Measurements from ENCODE around the gene MICAL3.
A peak's percentile ranks its signal among the peaks of the same experiment; 100 is the strongest.

MICAL3 gene

GRCh38 chr22:17966403-17966717 is 58.0 kb downstream of the MICAL3 start:
- no peaks in the 10 kb centered on the region for H3K27me3 ChIP-seq (replicated peaks; ENCODE audit: control insufficient read depth, insufficient read depth, low read length)
- H3K4me3 ChIP-seq (ENCODE audit: low read length): no peak overlapping the region
- H3K9me3 ChIP-seq (ENCODE audit: control insufficient read depth, low read length): no peaks in the 10 kb centered on the region
- peak; percentile 64 for DNase-seq (ENCODE audit: low read depth)
- peaks cover 10% of the 10 kb centered on the region for H3K4me1 ChIP-seq (ENCODE audit: control insufficient read depth, insufficient read depth, low read length)
- H3K9ac ChIP-seq (ENCODE audit: low read length): no peak overlapping the region
- H3K36me3 ChIP-seq (ENCODE audit: control insufficient read depth, insufficient read depth, low read length, severe bottlenecking): no peaks in the 10 kb centered on the region

GRCh38 chr22:17965538-17966402 is 58.6 kb downstream of the MICAL3 start:
- no peaks in the 10 kb centered on the region for H3K27me3 ChIP-seq (replicated peaks; ENCODE audit: control insufficient read depth, insufficient read depth, low read length)
- H3K9ac ChIP-seq (ENCODE audit: low read length): no peak overlapping the region
- H3K9me3 ChIP-seq (ENCODE audit: control insufficient read depth, low read length): no peaks in the 10 kb centered on the region
- no peaks in the 10 kb centered on the region for H3K36me3 ChIP-seq (ENCODE audit: control insufficient read depth, insufficient read depth, low read length, severe bottlenecking)
- H3K4me3 ChIP-seq (ENCODE audit: low read length): no peak overlapping the region
- no peak for DNase-seq (ENCODE audit: low read depth)
- H3K4me1 ChIP-seq (ENCODE audit: control insufficient read depth, insufficient read depth, low read length): peaks cover 10% of the 10 kb centered on the region

GRCh38 chr22:17964643-17965042 is 59.7 kb downstream of the MICAL3 start:
- H3K4me1 ChIP-seq (ENCODE audit: control insufficient read depth, insufficient read depth, low read length): peaks cover 2% of the 10 kb centered on the region
- H3K9me3 ChIP-seq (ENCODE audit: control insufficient read depth, low read length): no peaks in the 10 kb centered on the region
- H3K27me3 ChIP-seq (replicated peaks; ENCODE audit: control insufficient read depth, insufficient read depth, low read length): no peaks in the 10 kb centered on the region
- no peak overlapping the region for H3K9ac ChIP-seq (ENCODE audit: low read length)
- H3K36me3 ChIP-seq (ENCODE audit: control insufficient read depth, insufficient read depth, low read length, severe bottlenecking): no peaks in the 10 kb centered on the region
- no peak for DNase-seq (ENCODE audit: low read depth)
- no peak overlapping the region for H3K4me3 ChIP-seq (ENCODE audit: low read length)

- H3K4me1 ChIP-seq (ENCODE audit: control insufficient read depth, insufficient read depth, low read length): no peaks in the 10 kb centered on the region
- no peak overlapping the region for H3K9ac ChIP-seq (ENCODE audit: low read length)
- H3K9me3 ChIP-seq (ENCODE audit: control insufficient read depth, low read length): no peaks in the 10 kb centered on the region
- DNase-seq (ENCODE audit: low read depth): peak; percentile 37
- no peaks in the 10 kb centered on the region for H3K36me3 ChIP-seq (ENCODE audit: control insufficient read depth, insufficient read depth, low read length, severe bottlenecking)
- H3K27me3 ChIP-seq (replicated peaks; ENCODE audit: control insufficient read depth, insufficient read depth, low read length): no peaks in the 10 kb centered on the region
- no peak overlapping the region for H3K4me3 ChIP-seq (ENCODE audit: low read length)
Observed at GRCh38 chr22:17964156-17964555, 60.2 kb downstream of the MICAL3 start.

GRCh38 chr22:17963015-17963414 is 61.3 kb downstream of the MICAL3 start:
- no peaks in the 10 kb centered on the region for H3K27me3 ChIP-seq (replicated peaks; ENCODE audit: control insufficient read depth, insufficient read depth, low read length)
- no peak overlapping the region for H3K9ac ChIP-seq (ENCODE audit: low read length)
- H3K4me3 ChIP-seq (ENCODE audit: low read length): no peak overlapping the region
- H3K4me1 ChIP-seq (ENCODE audit: control insufficient read depth, insufficient read depth, low read length): no peaks in the 10 kb centered on the region
- H3K9me3 ChIP-seq (ENCODE audit: control insufficient read depth, low read length): no peaks in the 10 kb centered on the region
- no peak for DNase-seq (ENCODE audit: low read depth)
- no peaks in the 10 kb centered on the region for H3K36me3 ChIP-seq (ENCODE audit: control insufficient read depth, insufficient read depth, low read length, severe bottlenecking)

- no peak for DNase-seq (ENCODE audit: low read depth)
- Histone ChIP-seq H3K4me3 (ENCODE audit: low read length) (no peak overlapping the region), H3K27me3 (replicated peaks; ENCODE audit: control insufficient read depth, insufficient read depth, low read length) (no peaks in the 10 kb centered on the region), H3K36me3 (ENCODE audit: control insufficient read depth, insufficient read depth, low read length, severe bottlenecking) (no peaks in the 10 kb centered on the region), H3K4me1 (ENCODE audit: control insufficient read depth, insufficient read depth, low read length) (no peaks in the 10 kb centered on the region), H3K9me3 (ENCODE audit: control insufficient read depth, low read length) (no peaks in the 10 kb centered on the region), H3K9ac (ENCODE audit: low read length) (no peak overlapping the region)
Observed at GRCh38 chr22:17962168-17962567, 62.2 kb downstream of the MICAL3 start.

GRCh38 chr22:17961446-17961729 is 63.0 kb downstream of the MICAL3 start:
- no peak overlapping the region for H3K4me3 ChIP-seq (ENCODE audit: low read length)
- H3K9ac ChIP-seq (ENCODE audit: low read length): no peak overlapping the region
- H3K27me3 ChIP-seq (replicated peaks; ENCODE audit: control insufficient read depth, insufficient read depth, low read length): no peaks in the 10 kb centered on the region
- H3K36me3 ChIP-seq (ENCODE audit: control insufficient read depth, insufficient read depth, low read length, severe bottlenecking): no peaks in the 10 kb centered on the region
- no peak for DNase-seq (ENCODE audit: low read depth)
- H3K9me3 ChIP-seq (ENCODE audit: control insufficient read depth, low read length): no peaks in the 10 kb centered on the region
- H3K4me1 ChIP-seq (ENCODE audit: control insufficient read depth, insufficient read depth, low read length): no peaks in the 10 kb centered on the region

- no peaks in the 10 kb centered on the region for H3K36me3 ChIP-seq (ENCODE audit: control insufficient read depth, insufficient read depth, low read length, severe bottlenecking)
- H3K4me3 ChIP-seq (ENCODE audit: low read length): no peak overlapping the region
- no peak for DNase-seq (ENCODE audit: low read depth)
- H3K4me1 ChIP-seq (ENCODE audit: control insufficient read depth, insufficient read depth, low read length): no peaks in the 10 kb centered on the region
- H3K27me3 ChIP-seq (replicated peaks; ENCODE audit: control insufficient read depth, insufficient read depth, low read length): no peaks in the 10 kb centered on the region
- H3K9ac ChIP-seq (ENCODE audit: low read length): no peak overlapping the region
- H3K9me3 ChIP-seq (ENCODE audit: control insufficient read depth, low read length): no peaks in the 10 kb centered on the region
Observed at GRCh38 chr22:17960695-17961445, 63.5 kb downstream of the MICAL3 start.

- H3K4me1 ChIP-seq (ENCODE audit: control insufficient read depth, insufficient read depth, low read length): no peaks in the 10 kb centered on the region
- H3K27me3 ChIP-seq (replicated peaks; ENCODE audit: control insufficient read depth, insufficient read depth, low read length): no peaks in the 10 kb centered on the region
- no peaks in the 10 kb centered on the region for H3K9me3 ChIP-seq (ENCODE audit: control insufficient read depth, low read length)
- no peaks in the 10 kb centered on the region for H3K36me3 ChIP-seq (ENCODE audit: control insufficient read depth, insufficient read depth, low read length, severe bottlenecking)
- no peak overlapping the region for H3K9ac ChIP-seq (ENCODE audit: low read length)
- no peak overlapping the region for H3K4me3 ChIP-seq (ENCODE audit: low read length)
- no peak for DNase-seq (ENCODE audit: low read depth)
Observed at GRCh38 chr22:17960011-17960410, 64.3 kb downstream of the MICAL3 start.

GRCh38 chr22:17958166-17958565 is 66.2 kb downstream of the MICAL3 start:
- Histone ChIP-seq H3K4me3 (ENCODE audit: low read length) (no peak overlapping the region), H3K27me3 (replicated peaks; ENCODE audit: control insufficient read depth, insufficient read depth, low read length) (no peaks in the 10 kb centered on the region), H3K36me3 (ENCODE audit: control insufficient read depth, insufficient read depth, low read length, severe bottlenecking) (no peaks in the 10 kb centered on the region), H3K9me3 (ENCODE audit: control insufficient read depth, low read length) (no peaks in the 10 kb centered on the region), H3K4me1 (ENCODE audit: control insufficient read depth, insufficient read depth, low read length) (no peaks in the 10 kb centered on the region), H3K9ac (ENCODE audit: low read length) (no peak overlapping the region)
- no peak for DNase-seq (ENCODE audit: low read depth)

- H3K9me3 ChIP-seq (ENCODE audit: control insufficient read depth, low read length): no peaks in the 10 kb centered on the region
- no peaks in the 10 kb centered on the region for H3K4me1 ChIP-seq (ENCODE audit: control insufficient read depth, insufficient read depth, low read length)
- H3K9ac ChIP-seq (ENCODE audit: low read length): no peak overlapping the region
- H3K36me3 ChIP-seq (ENCODE audit: control insufficient read depth, insufficient read depth, low read length, severe bottlenecking): no peaks in the 10 kb centered on the region
- no peak for DNase-seq (ENCODE audit: low read depth)
- H3K27me3 ChIP-seq (replicated peaks; ENCODE audit: control insufficient read depth, insufficient read depth, low read length): no peaks in the 10 kb centered on the region
- H3K4me3 ChIP-seq (ENCODE audit: low read length): no peak overlapping the region
Observed at GRCh38 chr22:17957693-17958092, 66.7 kb downstream of the MICAL3 start.
